Hepatocyte (in vitro differentiated cells): ENCODE results near the gene MYBPC1. TPM values are rescaled to one million over a fixed set of nuclear protein-coding genes. Genes with fewer than 3 reads are reported as not detected.

Experiments used
- DNase-seq: peaks from one replicate; pipeline ENCODE4 v3.0.0-alpha.2; 2016; ENCODE audit warnings: low spot score
- H2AFZ ChIP-seq: fragments of 200-600 bp; sonication (generic); 2 replicates; pipeline ENCODE4 v1.6.0; 2016; ENCODE audit warnings: antibody characterized with exemption, mild to moderate bottlenecking
- H3K27ac ChIP-seq: fragments of 200-600 bp; sonication (generic); 2 replicates; pipeline ENCODE4 v1.5.1; 2016; ENCODE audit warnings: mild to moderate bottlenecking
- H3K27me3 ChIP-seq: fragments of 200-600 bp; sonication (generic); 2 replicates; pipeline ENCODE4 v1.6.1; 2016
- H3K36me3 ChIP-seq: fragments of 200-600 bp; sonication (generic); replicated peaks from 2 replicates; pipeline ENCODE4 v1.5.1; 2016; ENCODE audit warnings: low read depth; ENCODE audit not compliant: insufficient read depth
- H3K4me1 ChIP-seq: fragments of 200-600 bp; sonication (generic); 2 replicates; pipeline ENCODE4 v1.5.1; 2016; ENCODE audit warnings: mild to moderate bottlenecking, moderate library complexity; ENCODE audit not compliant: insufficient read depth
- H3K4me2 ChIP-seq: fragments of 200-600 bp; sonication (generic); 2 replicates; pipeline ENCODE4 v1.6.0; 2016
- H3K4me3 ChIP-seq: fragments of 200-600 bp; sonication (generic); 2 replicates; pipeline ENCODE4 v1.5.1; 2016; ENCODE audit warnings: mild to moderate bottlenecking
- H3K79me2 ChIP-seq: fragments of 200-600 bp; sonication (generic); 2 replicates; pipeline ENCODE4 v1.6.0; 2017; ENCODE audit warnings: mild to moderate bottlenecking
- H3K9me2 ChIP-seq: fragments of 200-600 bp; sonication (generic); replicated peaks from 2 replicates; pipeline ENCODE4 v1.6.0; 2017; ENCODE audit warnings: mild to moderate bottlenecking; ENCODE audit not compliant: insufficient read depth
- H3K9me3 ChIP-seq: fragments of 200-600 bp; sonication (generic); 2 replicates; pipeline ENCODE4 v1.5.1; 2016; ENCODE audit warnings: low read depth, mild to moderate bottlenecking
- H4K20me1 ChIP-seq: fragments of 200-600 bp; sonication (generic); 2 replicates; pipeline ENCODE4 v1.6.0; 2016; ENCODE audit warnings: mild to moderate bottlenecking; ENCODE audit not compliant: insufficient read depth, poor library complexity, severe bottlenecking
- EZH2 ChIP-seq: fragments of 200-600 bp; sonication (generic); IDR thresholded peaks from 2 replicates; pipeline ENCODE4 v1.6.1; 2016; ENCODE audit warnings: antibody characterized with exemption, mild to moderate bottlenecking, borderline replicate concordance
- EZH2phosphoT487 ChIP-seq: fragments of 200-600 bp; sonication (generic); IDR thresholded peaks from one replicate; pipeline ENCODE4 v1.6.1; 2018; ENCODE audit warnings: antibody characterized with exemption, mild to moderate bottlenecking, low read depth, moderate library complexity; ENCODE audit not compliant: unreplicated experiment, severe bottlenecking
- WGBS: methylation state at CpG from one replicate; pipeline ENCODE4 v1.1.6; 2016; ENCODE audit warnings: low lambda C conversion rate; ENCODE audit errors: missing lambda C conversion rate; 5-methylcytosine and 5-hydroxymethylcytosine counted together
- polyA plus RNA-seq: library from polyadenylated mRNA; unstranded; fragments of >200 nt; fragmentation: Nextera tagmentation; extraction: Ambion mirVana; gene quantifications from 2 replicates; pipeline ENCODE4 v1.2.1, GENCODE V29; 2016
- total RNA-seq: library from RNA; depleted of rRNA; stranded (reverse); fragments of >200 nt; gene quantifications from 2 replicates; pipeline ENCODE4 v1.2.3, GENCODE V29; 2014
- TF ChIP-seq, protein P1 (sequence below): fragments of 200-600 bp; sonication (generic); IDR thresholded peaks from 2 replicates; pipeline ENCODE4 v1.5.1; 2016; ENCODE audit warnings: antibody characterized with exemption, mild to moderate bottlenecking; ENCODE audit not compliant: poor library complexity

Gene MYBPC1
- total and polyA plus RNA-seq, 2 experiments from 2014 or later = 1.7 to 3.4 TPM

DNA sequence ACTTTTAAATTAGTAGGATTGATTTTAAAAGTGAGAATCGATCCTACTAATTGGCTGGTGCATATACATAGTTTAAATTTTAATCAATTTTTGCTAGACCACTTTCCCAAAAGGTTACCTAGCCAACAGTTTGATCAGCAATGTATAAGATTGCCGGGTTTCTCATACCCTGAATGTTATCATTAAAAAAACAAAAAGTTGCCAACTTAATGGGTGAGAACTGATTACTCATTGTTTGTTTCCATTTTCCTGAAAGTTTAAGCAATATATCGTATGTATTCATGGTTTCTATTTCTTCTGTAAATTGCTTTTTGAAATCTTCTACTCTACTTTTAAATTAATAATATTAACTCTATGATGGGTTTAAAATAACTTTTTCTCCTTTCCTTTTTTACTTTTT lies 4.4 kb upstream of the MYBPC1 start:
- no peaks in the 10 kb centered on the region for H4K20me1 ChIP-seq
- WGBS = 72% methylated on average over 3 of the region's 3 CpGs

DNA sequence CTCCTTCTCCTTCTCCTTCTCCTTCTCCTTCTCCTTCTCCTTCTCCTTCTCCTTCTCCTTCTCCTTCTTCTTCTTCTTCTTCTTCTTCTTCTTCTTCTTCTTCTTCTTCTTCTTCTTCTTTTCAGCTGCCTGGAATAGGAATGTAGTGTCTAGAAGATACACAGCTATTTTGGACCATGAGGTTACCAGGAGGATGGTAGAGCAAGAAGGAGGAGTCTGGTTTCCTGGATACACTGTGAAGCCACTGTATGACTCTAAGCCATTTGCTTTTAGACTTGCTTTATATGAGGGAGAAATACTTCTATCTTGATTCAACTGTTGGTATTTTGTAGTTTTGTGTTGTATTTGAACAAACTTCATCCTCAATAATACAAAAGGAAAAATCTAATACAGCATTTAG lies 3.0 kb upstream of the MYBPC1 start:
- Histone ChIP-seq H3K9me2 (no peaks in the 10 kb centered on the region), H3K36me3 (no peaks in the 10 kb centered on the region), H3K9me3 (no peaks in the 10 kb centered on the region), H3K4me1 (no peaks in the 10 kb centered on the region), H3K27ac (no peak overlapping the region), H3K4me2 (no peak overlapping the region), H2AFZ (no peak overlapping the region), H3K4me3 (no peak overlapping the region), H3K79me2 (no peaks in the 10 kb centered on the region), H3K27me3 (no peaks in the 10 kb centered on the region), H4K20me1 (no peaks in the 10 kb centered on the region)
- TF ChIP-seq EZH2phosphoT487 (no peak), EZH2 (no peak)
- DNase-seq = no peak

More for the DNA sequence above, 4.4 kb upstream of the MYBPC1 start:
- no peak for DNase-seq
- H3K4me1 ChIP-seq = no peaks in the 10 kb centered on the region
- no peak overlapping the region for H3K4me2 ChIP-seq
- no peak overlapping the region for H2AFZ ChIP-seq
- H3K27ac ChIP-seq = no peak overlapping the region
- H3K27me3 ChIP-seq = no peaks in the 10 kb centered on the region
- no peaks in the 10 kb centered on the region for H3K9me2 ChIP-seq
- no peak overlapping the region for H3K4me3 ChIP-seq
- TF ChIP-seq EZH2phosphoT487 (no peak), EZH2 (no peak)
- TF ChIP-seq, protein P1, sequence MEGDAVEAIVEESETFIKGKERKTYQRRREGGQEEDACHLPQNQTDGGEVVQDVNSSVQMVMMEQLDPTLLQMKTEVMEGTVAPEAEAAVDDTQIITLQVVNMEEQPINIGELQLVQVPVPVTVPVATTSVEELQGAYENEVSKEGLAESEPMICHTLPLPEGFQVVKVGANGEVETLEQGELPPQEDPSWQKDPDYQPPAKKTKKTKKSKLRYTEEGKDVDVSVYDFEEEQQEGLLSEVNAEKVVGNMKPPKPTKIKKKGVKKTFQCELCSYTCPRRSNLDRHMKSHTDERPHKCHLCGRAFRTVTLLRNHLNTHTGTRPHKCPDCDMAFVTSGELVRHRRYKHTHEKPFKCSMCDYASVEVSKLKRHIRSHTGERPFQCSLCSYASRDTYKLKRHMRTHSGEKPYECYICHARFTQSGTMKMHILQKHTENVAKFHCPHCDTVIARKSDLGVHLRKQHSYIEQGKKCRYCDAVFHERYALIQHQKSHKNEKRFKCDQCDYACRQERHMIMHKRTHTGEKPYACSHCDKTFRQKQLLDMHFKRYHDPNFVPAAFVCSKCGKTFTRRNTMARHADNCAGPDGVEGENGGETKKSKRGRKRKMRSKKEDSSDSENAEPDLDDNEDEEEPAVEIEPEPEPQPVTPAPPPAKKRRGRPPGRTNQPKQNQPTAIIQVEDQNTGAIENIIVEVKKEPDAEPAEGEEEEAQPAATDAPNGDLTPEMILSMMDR = no peak
- H3K9me3 ChIP-seq = no peaks in the 10 kb centered on the region
- no peaks in the 10 kb centered on the region for H3K79me2 ChIP-seq
- H3K36me3 ChIP-seq = no peaks in the 10 kb centered on the region

DNA sequence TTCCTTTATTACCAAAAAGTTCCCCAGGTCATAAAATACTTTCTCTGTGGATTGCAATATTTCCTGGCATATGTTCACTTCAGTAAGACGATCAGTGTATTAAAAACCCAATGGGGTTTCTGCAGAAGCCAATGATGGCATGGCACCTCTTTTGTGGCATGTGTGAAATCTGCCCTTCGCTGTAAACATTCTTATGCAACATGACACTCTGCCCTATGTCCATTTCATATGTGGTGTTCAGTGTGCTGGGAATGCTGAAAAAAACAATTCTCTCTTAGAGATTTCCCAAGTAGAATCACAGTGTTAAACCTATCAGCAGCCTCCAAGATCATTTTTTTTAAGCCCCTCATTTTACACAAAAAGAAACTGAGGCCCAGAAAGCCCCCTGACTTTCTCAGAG lies 2.3 kb upstream of the MYBPC1 start:
- Histone ChIP-seq H3K36me3 (no peaks in the 10 kb centered on the region), H3K27me3 (no peaks in the 10 kb centered on the region), H3K4me1 (no peaks in the 10 kb centered on the region), H4K20me1 (no peaks in the 10 kb centered on the region), H2AFZ (no peak overlapping the region), H3K27ac (no peak overlapping the region), H3K9me2 (no peaks in the 10 kb centered on the region), H3K4me2 (no peak overlapping the region), H3K79me2 (no peaks in the 10 kb centered on the region), H3K4me3 (no peak overlapping the region), H3K9me3 (no peaks in the 10 kb centered on the region)
- DNase-seq = no peak
- no peak for TF ChIP-seq EZH2
- TF ChIP-seq, protein P1 = no peak
- TF ChIP-seq EZH2phosphoT487 = no peak
- 92% methylated on average over 2 of the region's 2 CpGs for WGBS

DNA sequence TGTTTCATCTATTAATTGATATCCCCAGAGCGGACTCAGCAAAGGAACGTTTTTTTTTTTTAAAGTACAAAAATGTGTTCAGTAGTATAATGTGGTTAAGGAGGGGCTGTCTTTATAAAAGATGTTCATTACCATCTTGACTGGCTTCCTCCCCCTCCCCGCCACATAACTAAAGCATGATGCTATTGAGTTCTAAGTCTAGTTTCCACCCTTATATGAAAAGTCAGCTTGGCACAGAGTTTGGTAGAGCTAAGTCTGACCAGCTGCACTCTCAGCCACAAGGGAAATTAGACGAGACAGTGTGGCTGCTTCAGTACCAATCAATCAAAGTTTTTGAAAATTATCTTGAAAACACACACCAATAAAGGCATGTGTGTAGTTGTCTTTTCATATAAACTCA lies 1.9 kb upstream of the MYBPC1 start:
- Histone ChIP-seq H3K79me2 (no peaks in the 10 kb centered on the region), H4K20me1 (no peaks in the 10 kb centered on the region), H2AFZ (no peak overlapping the region), H3K4me2 (no peak overlapping the region), H3K9me3 (no peaks in the 10 kb centered on the region), H3K4me3 (no peak overlapping the region), H3K4me1 (no peaks in the 10 kb centered on the region), H3K27ac (no peak overlapping the region), H3K9me2 (no peaks in the 10 kb centered on the region), H3K27me3 (no peaks in the 10 kb centered on the region), H3K36me3 (no peaks in the 10 kb centered on the region)
- DNase-seq = no peak
- TF ChIP-seq EZH2phosphoT487 (no peak), EZH2 (no peak)
- TF ChIP-seq, protein P1 = no peak
- WGBS = 95% methylated on average over 4 of the region's 4 CpGs
